Ovary (tissue), 3 donors: ENCODE measurements around the gene ABHD6.

Source experiments
- CTCF ChIP-seq, 3 donors: fragments of 450-650 bp in 2 of 3; fragments of 200-600 bp in 1 of 3; IDR thresholded peaks; one replicate each; pipeline versions ENCODE4 v1.5.1 to v1.8.0; 2016 to 2022; ENCODE audit warnings: antibody characterized with exemption in 3 of 3, mild to moderate bottlenecking in 1 of 3
- POLR2A ChIP-seq: fragments of 450-650 bp; IDR thresholded peaks from one replicate; pipeline ENCODE4 v1.6.1; 2017; ENCODE audit warnings: antibody characterized with exemption, mild to moderate bottlenecking, moderate library complexity
- donor health status: DM: no; HTN: no; CAD: no.

DNA sequence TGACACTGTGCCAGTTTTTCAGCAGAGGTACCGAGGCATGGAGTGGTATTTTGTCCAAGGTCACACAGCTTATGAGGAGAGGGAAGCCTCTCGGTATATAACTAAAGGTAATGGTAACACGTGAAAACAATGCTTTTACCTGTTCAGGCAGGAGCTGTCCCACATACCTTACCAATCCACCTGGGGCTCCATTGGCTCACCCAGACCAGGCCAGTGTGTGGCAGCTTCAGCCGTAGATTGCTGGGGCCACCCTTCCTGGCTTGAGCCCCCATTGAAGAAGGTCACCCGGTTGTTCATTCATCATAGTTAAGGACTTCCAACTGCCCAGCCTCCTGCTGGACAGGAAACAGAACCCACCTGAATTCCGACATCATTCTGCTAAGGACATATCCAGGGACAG, 59.3 kb downstream of the ABHD6 start:
- TF ChIP-seq CTCF (IDR thresholded peaks at IDR 0.05) (no peak), POLR2A (no peak)
